OCI-LY1 (cell line): Measurements from ENCODE around the gene RERE.

ENCODE experiments used
- H2AFZ ChIP-seq: fragments of 200-600 bp; sonication (generic), shearing (Covaris generic); 2 replicates; pipeline ENCODE4 v1.6.0; 2014; ENCODE audit warnings: antibody characterized with exemption, mild to moderate bottlenecking, low read length
- H3F3A ChIP-seq: fragments of 200-600 bp; sonication (generic), shearing (Covaris generic); 2 replicates; pipeline ENCODE4 v1.6.0; 2014; ENCODE audit warnings: mild to moderate bottlenecking, antibody characterized with exemption, low read length, moderate library complexity; ENCODE audit not compliant: insufficient read depth
- H3K27ac ChIP-seq: fragments of 200-600 bp; sonication (generic); 2 replicates; pipeline ENCODE4 v1.5.1; 2014; ENCODE audit warnings: low read length, mixed run types, mild to moderate bottlenecking, low read depth; ENCODE audit not compliant: poor library complexity, severe bottlenecking
- H3K27me3 ChIP-seq: fragments of 200-600 bp; sonication (generic); 2 replicates; pipeline ENCODE4 v1.6.0; 2014; ENCODE audit warnings: antibody characterized with exemption, mild to moderate bottlenecking, low read length, moderate library complexity; ENCODE audit not compliant: insufficient read depth
- H3K36me3 ChIP-seq: fragments of 200-600 bp; sonication (generic); 2 replicates; pipeline ENCODE4 v1.6.1; 2014; ENCODE audit warnings: mild to moderate bottlenecking, antibody characterized with exemption, low read length, moderate library complexity, mixed read lengths; ENCODE audit not compliant: insufficient read depth
- H3K4me1 ChIP-seq: fragments of 200-600 bp; sonication (generic); 2 replicates; pipeline ENCODE4 v1.5.1; 2014; ENCODE audit warnings: mild to moderate bottlenecking, low read length, moderate library complexity; ENCODE audit not compliant: insufficient read depth, severe bottlenecking
- H3K4me2 ChIP-seq: fragments of 200-600 bp; sonication (generic), shearing (Covaris generic); 2 replicates; pipeline ENCODE4 v1.6.1; 2014; ENCODE audit warnings: low read length
- H3K4me3 ChIP-seq: fragments of 200-600 bp; sonication (generic); 2 replicates; pipeline ENCODE4 v1.5.1; 2014; ENCODE audit warnings: low read length, low read depth, mild to moderate bottlenecking, mixed read lengths; ENCODE audit not compliant: poor library complexity, severe bottlenecking
- H3K79me2 ChIP-seq: fragments of 200-600 bp; shearing (Covaris generic); 2 replicates; pipeline ENCODE4 v1.6.1; 2016; ENCODE audit warnings: mixed run types, low read length, mixed read lengths; ENCODE audit not compliant: insufficient read depth
- H3K9ac ChIP-seq: fragments of 200-600 bp; sonication (generic), shearing (Covaris generic); 2 replicates; pipeline ENCODE4 v1.6.1; 2014; ENCODE audit warnings: mild to moderate bottlenecking, low read length, mixed read lengths
- H3K9me2 ChIP-seq: fragments of 200-600 bp; sonication (generic), shearing (Covaris generic); 2 replicates; pipeline ENCODE4 v1.6.1; 2014; ENCODE audit warnings: low read depth, mild to moderate bottlenecking, low read length, mixed read lengths
- H3K9me3 ChIP-seq: fragments of 200-600 bp; shearing (Covaris generic); 2 replicates; pipeline ENCODE4 v1.6.1; 2014; ENCODE audit warnings: low read length, mixed read lengths
- H4K20me1 ChIP-seq: fragments of 200-600 bp; sonication (generic), shearing (Covaris generic); 2 replicates; pipeline ENCODE4 v1.6.0; 2016; ENCODE audit warnings: mild to moderate bottlenecking, low read length; ENCODE audit not compliant: insufficient read depth
- EZH2 ChIP-seq: fragments of 200-600 bp; sonication (generic), shearing (Covaris generic); IDR thresholded peaks from 2 replicates; pipeline ENCODE4 v1.8.0; 2017; ENCODE audit warnings: borderline replicate concordance, mixed run types, mild to moderate bottlenecking, antibody characterized with exemption, low read length, moderate library complexity, mixed read lengths
- TF ChIP-seq, protein P1 (sequence below): fragments of 200-600 bp; sonication (generic), shearing (Covaris generic); IDR thresholded peaks from 2 replicates; pipeline ENCODE4 v1.5.1; 2017; ENCODE audit warnings: mild to moderate bottlenecking, antibody characterized with exemption, low read length, moderate library complexity, mixed read lengths

Gene RERE

DNA sequence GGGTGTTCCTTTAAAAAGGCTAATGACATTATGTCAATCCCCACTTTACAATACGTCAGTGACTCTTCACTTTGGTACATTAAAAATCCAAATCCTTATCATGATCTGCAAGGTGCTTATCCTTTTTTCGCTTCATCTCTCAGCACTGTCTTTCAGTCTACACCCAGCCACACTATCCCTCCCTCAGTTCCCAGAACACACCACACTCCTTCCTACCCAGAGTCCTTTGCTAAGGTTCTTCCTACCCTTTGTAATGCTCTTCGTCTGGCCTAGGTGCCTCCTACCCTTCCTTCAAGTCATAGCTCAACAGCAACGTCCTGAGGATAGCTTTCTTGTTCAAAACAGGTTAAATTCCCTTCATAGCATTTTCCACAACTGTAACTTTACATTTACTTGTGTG is 152.6 kb downstream of the RERE start:
- H3K79me2 ChIP-seq: no peaks in the 10 kb centered on the region
- H3K9ac ChIP-seq: no peak overlapping the region
- no peaks in the 10 kb centered on the region for H3K9me2 ChIP-seq
- H3K36me3 ChIP-seq: no peaks in the 10 kb centered on the region
- no peak for TF ChIP-seq EZH2
- TF ChIP-seq, protein P1, sequence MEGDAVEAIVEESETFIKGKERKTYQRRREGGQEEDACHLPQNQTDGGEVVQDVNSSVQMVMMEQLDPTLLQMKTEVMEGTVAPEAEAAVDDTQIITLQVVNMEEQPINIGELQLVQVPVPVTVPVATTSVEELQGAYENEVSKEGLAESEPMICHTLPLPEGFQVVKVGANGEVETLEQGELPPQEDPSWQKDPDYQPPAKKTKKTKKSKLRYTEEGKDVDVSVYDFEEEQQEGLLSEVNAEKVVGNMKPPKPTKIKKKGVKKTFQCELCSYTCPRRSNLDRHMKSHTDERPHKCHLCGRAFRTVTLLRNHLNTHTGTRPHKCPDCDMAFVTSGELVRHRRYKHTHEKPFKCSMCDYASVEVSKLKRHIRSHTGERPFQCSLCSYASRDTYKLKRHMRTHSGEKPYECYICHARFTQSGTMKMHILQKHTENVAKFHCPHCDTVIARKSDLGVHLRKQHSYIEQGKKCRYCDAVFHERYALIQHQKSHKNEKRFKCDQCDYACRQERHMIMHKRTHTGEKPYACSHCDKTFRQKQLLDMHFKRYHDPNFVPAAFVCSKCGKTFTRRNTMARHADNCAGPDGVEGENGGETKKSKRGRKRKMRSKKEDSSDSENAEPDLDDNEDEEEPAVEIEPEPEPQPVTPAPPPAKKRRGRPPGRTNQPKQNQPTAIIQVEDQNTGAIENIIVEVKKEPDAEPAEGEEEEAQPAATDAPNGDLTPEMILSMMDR: no peak
- no peak overlapping the region for H3K4me3 ChIP-seq
- H4K20me1 ChIP-seq: no peaks in the 10 kb centered on the region; the same call in 1 of the 2 replicates
- H3K4me2 ChIP-seq: no peak overlapping the region
- no peaks in the 10 kb centered on the region for H3K9me3 ChIP-seq
- no peaks in the 10 kb centered on the region for H3F3A ChIP-seq
- no peak overlapping the region for H3K27ac ChIP-seq
- H3K4me1 ChIP-seq: peaks cover 15% of the 10 kb centered on the region
- H2AFZ ChIP-seq: no peak overlapping the region
- no peaks in the 10 kb centered on the region for H3K27me3 ChIP-seq

DNA sequence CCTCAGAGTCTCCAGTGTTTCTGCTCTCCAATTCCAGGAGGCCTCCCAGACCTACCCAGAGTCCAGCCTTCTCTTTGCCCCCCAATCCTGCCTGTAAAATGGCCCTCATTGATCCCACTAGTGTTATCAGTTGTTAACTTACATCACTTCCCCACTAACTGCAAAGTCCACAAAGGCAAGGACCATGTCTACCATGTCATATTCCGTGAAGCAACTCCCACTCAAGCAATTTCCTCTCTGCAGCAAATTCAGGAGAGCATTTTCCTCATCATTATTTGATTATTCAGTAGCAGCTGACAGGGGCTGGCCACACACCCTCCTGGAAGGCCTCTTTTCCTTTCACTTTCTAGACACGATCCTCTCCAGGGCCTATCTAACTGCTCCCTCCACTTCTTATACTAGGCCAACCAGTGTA is 153.5 kb downstream of the RERE start:
- Histone ChIP-seq H3K4me3 (no peak overlapping the region), H3F3A (no peaks in the 10 kb centered on the region), H3K4me2 (no peak overlapping the region), H3K9me3 (no peaks in the 10 kb centered on the region), H3K36me3 (no peaks in the 10 kb centered on the region), H3K27me3 (no peaks in the 10 kb centered on the region), H3K9me2 (no peaks in the 10 kb centered on the region), H3K4me1 (peaks cover 15% of the 10 kb centered on the region), H2AFZ (no peak overlapping the region), H4K20me1 (no peaks in the 10 kb centered on the region; the same call in 1 of the 2 replicates), H3K9ac (no peak overlapping the region), H3K27ac (no peak overlapping the region), H3K79me2 (no peaks in the 10 kb centered on the region)
- TF ChIP-seq, protein P1: no peak

DNA sequence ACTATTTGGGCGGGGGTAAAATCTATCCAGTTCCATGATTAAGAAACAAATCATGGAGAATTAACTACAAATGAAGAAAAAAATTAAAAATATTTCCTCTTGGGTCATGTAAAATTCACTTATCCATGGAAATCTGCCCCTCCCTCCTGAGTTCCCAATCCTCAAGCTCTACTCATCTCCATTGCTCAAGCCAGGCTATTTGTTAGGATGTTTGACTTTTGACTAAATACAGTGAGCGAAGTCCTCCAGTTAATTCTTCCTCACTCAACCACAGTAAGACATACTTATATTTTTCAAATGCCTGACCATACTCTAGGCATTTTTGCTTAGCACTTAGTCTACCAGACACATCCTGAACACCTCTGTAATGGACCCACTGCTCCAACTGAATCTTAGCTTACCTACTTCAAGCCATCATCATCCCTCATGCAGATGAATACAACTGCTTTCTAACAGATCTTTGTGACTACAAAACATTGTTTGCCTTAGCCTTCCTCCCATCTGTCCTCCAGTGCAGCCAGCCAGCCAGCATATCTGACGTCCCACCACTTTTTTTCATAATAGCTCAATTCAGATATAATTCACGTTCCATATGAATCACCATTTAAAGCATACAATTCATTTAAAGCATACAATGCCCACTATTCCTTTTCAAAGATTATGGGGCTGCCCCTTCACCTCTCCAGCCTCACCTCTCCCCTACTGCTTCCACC is 154.2 kb downstream of the RERE start:
- Histone ChIP-seq H2AFZ (no peak overlapping the region), H3K4me3 (no peak overlapping the region), H3K27me3 (no peaks in the 10 kb centered on the region), H3K4me1 (peaks cover 15% of the 10 kb centered on the region), H3K36me3 (no peaks in the 10 kb centered on the region), H3F3A (no peaks in the 10 kb centered on the region), H3K4me2 (no peak overlapping the region), H3K79me2 (no peaks in the 10 kb centered on the region), H3K27ac (no peak overlapping the region), H3K9me2 (no peaks in the 10 kb centered on the region), H3K9ac (no peak overlapping the region), H4K20me1 (no peaks in the 10 kb centered on the region; the same call in 1 of the 2 replicates), H3K9me3 (no peaks in the 10 kb centered on the region)
- TF ChIP-seq, protein P1: no peak
- no peak for TF ChIP-seq EZH2
